Parathyroid adenoma (tissue), 2 donors: ENCODE measurements around the gene ULK3.

Source experiments
- H2AFZ ChIP-seq: fragments of 300-600 bp; sonication (generic); one replicate; pipeline ENCODE4 v1.7.0; 2017; ENCODE audit warnings: antibody characterized with exemption, mild to moderate bottlenecking
- H3K27ac ChIP-seq: fragments of 300-600 bp; sonication (generic); one replicate; pipeline ENCODE4 v1.7.0; 2017
- H3K27me3 ChIP-seq: fragments of 300-600 bp; sonication (generic); one replicate; pipeline ENCODE4 v1.7.0; 2017; ENCODE audit warnings: low read length; ENCODE audit not compliant: control insufficient read depth, insufficient read depth
- H3K36me3 ChIP-seq: fragments of 300-600 bp; sonication (generic); one replicate; pipeline ENCODE4 v1.7.0; 2017; ENCODE audit warnings: low read length; ENCODE audit not compliant: control insufficient read depth, insufficient read depth
- H3K4me1 ChIP-seq: fragments of 300-600 bp; sonication (generic); one replicate; pipeline ENCODE4 v1.7.0; 2017; ENCODE audit warnings: control low read depth
- H3K4me2 ChIP-seq: fragments of 300-600 bp; sonication (generic); one replicate; pipeline ENCODE4 v1.7.0; 2017; ENCODE audit warnings: low read length
- H3K4me3 ChIP-seq: fragments of 300-600 bp; sonication (generic); one replicate; pipeline ENCODE4 v1.7.0; 2017; ENCODE audit warnings: low read depth, low read length
- H3K79me2 ChIP-seq: fragments of 300-600 bp; sonication (generic); one replicate; pipeline ENCODE4 v1.7.0; 2017; ENCODE audit warnings: control low read depth
- H3K9ac ChIP-seq: fragments of 300-600 bp; sonication (generic); one replicate; pipeline ENCODE4 v1.7.0; 2017; ENCODE audit warnings: mild to moderate bottlenecking
- H3K9me3 ChIP-seq: fragments of 300-600 bp; sonication (generic); one replicate; pipeline ENCODE4 v1.7.0; 2017; ENCODE audit warnings: low read length; ENCODE audit not compliant: control insufficient read depth
- TF ChIP-seq, protein P1 (sequence below): fragments of 300-600 bp; sonication (generic); IDR thresholded peaks from one replicate; pipeline ENCODE4 v1.7.0; 2017; ENCODE audit warnings: antibody characterized with exemption, mild to moderate bottlenecking
- donor health status: primary hyperparathyroidism.

Gene ULK3

DNA sequence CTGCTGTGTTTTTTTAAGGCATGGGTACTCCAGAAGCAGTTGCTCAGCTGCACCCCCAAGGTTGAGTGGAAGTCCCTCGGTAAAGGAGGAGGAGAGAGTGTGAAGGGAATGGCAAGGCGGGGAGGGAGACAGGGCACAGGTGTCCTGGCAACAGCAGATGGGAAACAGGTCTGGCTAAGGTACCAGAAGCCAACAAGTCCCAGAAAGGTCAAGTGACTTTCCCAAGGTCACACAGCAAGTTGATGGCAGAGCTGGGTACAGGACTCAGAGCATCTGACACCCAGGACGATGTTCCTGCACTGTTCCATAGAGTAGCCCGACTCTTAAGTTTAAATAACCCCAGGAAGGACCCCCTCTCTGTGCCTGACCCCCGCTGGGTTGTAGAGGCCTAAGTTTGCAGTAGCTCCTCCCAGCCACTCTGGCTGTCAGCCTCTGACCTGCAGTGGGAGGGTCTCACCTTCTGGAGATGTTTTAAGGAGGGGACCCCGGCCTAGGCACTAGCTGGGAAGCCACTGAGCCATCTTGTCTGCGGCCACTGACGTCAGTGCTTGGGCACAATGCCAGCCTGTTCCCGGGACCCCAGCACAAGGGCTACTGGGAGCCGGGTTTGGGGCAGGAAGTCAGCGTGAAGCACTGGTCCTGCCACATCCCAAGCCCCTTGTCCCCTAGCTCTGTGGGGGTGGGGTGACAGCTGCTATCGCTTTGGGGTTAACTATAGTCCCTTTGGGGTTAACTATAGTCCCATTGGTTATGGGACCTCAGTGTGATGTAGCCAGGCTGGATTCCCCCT, 50.5 kb downstream of the ULK3 start:
- H3K27ac ChIP-seq: no peak overlapping the region

DNA sequence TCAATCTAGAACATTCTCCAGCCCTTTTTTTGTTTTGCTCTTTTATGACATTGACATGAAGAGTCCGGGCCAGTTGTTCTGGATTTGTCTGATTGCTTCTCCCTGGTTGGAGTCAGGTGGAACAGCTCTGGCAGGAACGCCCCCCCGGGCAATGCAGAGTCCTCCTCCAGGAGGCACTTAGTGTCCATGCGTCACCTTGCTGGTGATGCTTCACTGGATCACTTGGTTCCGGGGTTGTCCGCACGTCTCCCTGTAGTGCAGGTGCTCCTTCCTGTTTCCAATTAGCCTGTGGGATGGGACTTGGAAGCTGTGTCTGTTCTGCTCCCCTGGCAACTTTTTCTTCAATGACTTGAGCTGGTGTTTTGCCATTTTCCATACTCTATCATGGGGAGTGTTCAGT, 51.3 kb downstream of the ULK3 start:
- no peak overlapping the region for H3K4me2 ChIP-seq
- peaks cover 10% of the 10 kb centered on the region for H3K4me1 ChIP-seq
- no peaks in the 10 kb centered on the region for H3K27me3 ChIP-seq
- no peaks in the 10 kb centered on the region for H3K9me3 ChIP-seq
- TF ChIP-seq, protein P1, sequence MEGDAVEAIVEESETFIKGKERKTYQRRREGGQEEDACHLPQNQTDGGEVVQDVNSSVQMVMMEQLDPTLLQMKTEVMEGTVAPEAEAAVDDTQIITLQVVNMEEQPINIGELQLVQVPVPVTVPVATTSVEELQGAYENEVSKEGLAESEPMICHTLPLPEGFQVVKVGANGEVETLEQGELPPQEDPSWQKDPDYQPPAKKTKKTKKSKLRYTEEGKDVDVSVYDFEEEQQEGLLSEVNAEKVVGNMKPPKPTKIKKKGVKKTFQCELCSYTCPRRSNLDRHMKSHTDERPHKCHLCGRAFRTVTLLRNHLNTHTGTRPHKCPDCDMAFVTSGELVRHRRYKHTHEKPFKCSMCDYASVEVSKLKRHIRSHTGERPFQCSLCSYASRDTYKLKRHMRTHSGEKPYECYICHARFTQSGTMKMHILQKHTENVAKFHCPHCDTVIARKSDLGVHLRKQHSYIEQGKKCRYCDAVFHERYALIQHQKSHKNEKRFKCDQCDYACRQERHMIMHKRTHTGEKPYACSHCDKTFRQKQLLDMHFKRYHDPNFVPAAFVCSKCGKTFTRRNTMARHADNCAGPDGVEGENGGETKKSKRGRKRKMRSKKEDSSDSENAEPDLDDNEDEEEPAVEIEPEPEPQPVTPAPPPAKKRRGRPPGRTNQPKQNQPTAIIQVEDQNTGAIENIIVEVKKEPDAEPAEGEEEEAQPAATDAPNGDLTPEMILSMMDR: no peak
- no peak overlapping the region for H3K4me3 ChIP-seq
- H3K27ac ChIP-seq: no peak overlapping the region
- no peaks in the 10 kb centered on the region for H3K36me3 ChIP-seq
- H3K9ac ChIP-seq: no peak overlapping the region
- H3K79me2 ChIP-seq: peaks cover 20% of the 10 kb centered on the region
- H2AFZ ChIP-seq: no peak overlapping the region

More for the DNA sequence above, 50.5 kb downstream of the ULK3 start:
- TF ChIP-seq, protein P1: no peak
- H3K4me1 ChIP-seq: peaks cover 10% of the 10 kb centered on the region
- H3K36me3 ChIP-seq: no peaks in the 10 kb centered on the region
- no peaks in the 10 kb centered on the region for H3K27me3 ChIP-seq
- H3K9me3 ChIP-seq: no peaks in the 10 kb centered on the region
- no peak overlapping the region for H3K9ac ChIP-seq
- no peak overlapping the region for H2AFZ ChIP-seq
- H3K4me2 ChIP-seq: no peak overlapping the region
- H3K4me3 ChIP-seq: no peak overlapping the region
- H3K79me2 ChIP-seq: peaks cover 20% of the 10 kb centered on the region

DNA sequence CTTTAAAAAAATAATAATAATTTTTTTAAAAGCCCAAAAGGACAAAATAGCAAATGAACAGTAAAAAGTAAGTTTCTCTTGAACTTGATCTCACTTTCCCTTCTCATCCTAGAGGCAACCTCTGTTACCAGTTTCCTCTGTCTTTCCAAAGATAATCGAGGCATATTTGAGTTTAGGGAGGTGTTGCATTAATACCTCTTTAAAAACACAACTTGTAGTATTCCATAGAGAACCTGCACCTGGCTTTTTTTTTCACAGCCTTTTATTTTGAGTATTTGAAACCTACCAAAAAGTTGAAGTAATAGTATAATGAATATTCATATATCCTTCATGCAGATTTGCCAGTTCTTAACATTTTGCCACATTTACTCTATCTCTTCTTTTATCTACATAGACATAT, 51.9 kb downstream of the ULK3 start:
- TF ChIP-seq, protein P1: no peak
- no peak overlapping the region for H3K4me3 ChIP-seq
- peaks cover 10% of the 10 kb centered on the region for H3K4me1 ChIP-seq
- H3K4me2 ChIP-seq: no peak overlapping the region
- no peaks in the 10 kb centered on the region for H3K36me3 ChIP-seq
- H3K27me3 ChIP-seq: no peaks in the 10 kb centered on the region
- H3K9me3 ChIP-seq: no peaks in the 10 kb centered on the region
- peaks cover 20% of the 10 kb centered on the region for H3K79me2 ChIP-seq
- no peak overlapping the region for H3K9ac ChIP-seq
- H3K27ac ChIP-seq: no peak overlapping the region
- no peak overlapping the region for H2AFZ ChIP-seq

DNA sequence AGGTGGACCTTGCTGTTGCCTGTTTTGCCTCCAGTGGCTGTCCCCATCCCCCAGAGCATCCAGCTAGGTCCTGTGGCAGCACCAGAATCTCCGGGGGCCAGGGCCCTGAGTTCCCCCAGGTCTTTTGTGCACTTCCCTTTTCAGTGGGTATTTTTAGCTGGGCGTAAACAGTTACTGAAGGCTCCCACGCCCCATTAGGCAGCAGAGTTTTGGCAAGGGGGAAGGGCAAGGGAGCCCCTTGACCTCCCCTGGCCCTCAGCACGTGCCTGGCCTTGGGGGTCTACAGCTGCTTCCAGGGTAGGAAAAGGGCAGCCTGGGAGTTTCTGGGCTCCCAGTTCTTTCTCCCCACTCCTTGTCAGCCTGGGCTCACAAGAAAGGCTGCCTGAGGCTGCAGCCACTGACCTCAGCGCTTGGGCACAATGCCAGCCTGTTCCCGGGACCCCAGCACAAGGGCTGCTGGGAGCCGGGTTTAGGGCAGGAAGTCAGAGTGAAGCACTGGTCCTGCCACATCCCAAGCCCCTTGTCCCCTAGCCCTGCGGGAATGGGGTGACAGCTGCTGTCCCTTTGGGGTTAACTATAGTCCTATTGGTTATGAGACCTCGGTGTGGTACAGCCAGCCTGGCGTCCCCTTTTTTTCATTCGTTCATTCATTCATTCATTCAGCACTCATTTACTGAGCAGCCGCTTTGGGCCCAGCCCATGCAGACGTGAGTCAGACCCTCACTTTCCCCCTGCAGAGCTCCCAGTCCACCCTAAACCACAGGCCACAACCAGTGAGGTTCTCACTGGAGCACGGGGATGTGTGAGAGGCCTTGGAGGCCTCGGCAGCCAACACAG, 52.7 kb downstream of the ULK3 start:
- H2AFZ ChIP-seq: no peak overlapping the region
- H3K4me2 ChIP-seq: peak overlapping the region; percentile 56
- TF ChIP-seq, protein P1: no peak
- no peaks in the 10 kb centered on the region for H3K9me3 ChIP-seq
- H3K79me2 ChIP-seq: peaks cover 20% of the 10 kb centered on the region
- no peak overlapping the region for H3K9ac ChIP-seq
- no peaks in the 10 kb centered on the region for H3K36me3 ChIP-seq
- H3K4me3 ChIP-seq: no peak overlapping the region
- H3K27ac ChIP-seq: peak overlapping the region; percentile 31
- H3K27me3 ChIP-seq: no peaks in the 10 kb centered on the region
- peaks cover 10% of the 10 kb centered on the region for H3K4me1 ChIP-seq
